Mesendoderm (in vitro differentiated cells): Measurements from ENCODE around the gene TBXT. TPM values are rescaled to one million over a fixed set of nuclear protein-coding genes. Genes with fewer than 3 reads are reported as not detected.

Experiments
- DNase-seq: peaks from one replicate; pipeline ENCODE4 v3.0.0; 2013
- H2AK5ac ChIP-seq: 2 replicates; pipeline ENCODE4 v1.6.1; 2013; ENCODE audit warnings: low read length, inconsistent platforms
- H2BK120ac ChIP-seq: 2 replicates; pipeline ENCODE4 v1.6.1; 2013; ENCODE audit warnings: low read depth, mild to moderate bottlenecking, low read length, moderate library complexity, mixed read lengths
- H2BK15ac ChIP-seq: replicated peaks from 2 replicates; pipeline ENCODE4 v1.6.1; 2013; ENCODE audit warnings: low read depth, mild to moderate bottlenecking, moderate library complexity
- H2BK5ac ChIP-seq: 2 replicates; pipeline ENCODE4 v1.6.1; 2013; ENCODE audit warnings: low read length, inconsistent platforms
- H3K18ac ChIP-seq: 2 replicates; pipeline ENCODE4 v1.6.1; 2013; ENCODE audit warnings: mild to moderate bottlenecking, low read length, mixed read lengths
- H3K23ac ChIP-seq: one replicate; pipeline ENCODE4 v1.6.1; 2013; ENCODE audit warnings: low read length
- H3K27ac ChIP-seq: 2 replicates; pipeline ENCODE4 v1.5.1; 2013; ENCODE audit warnings: low read depth, mild to moderate bottlenecking, inconsistent platforms, low read length, moderate library complexity
- H3K27me3 ChIP-seq: 2 replicates; pipeline ENCODE4 v1.6.1; 2013; ENCODE audit warnings: low read length, control low read depth, mild to moderate bottlenecking, inconsistent platforms; ENCODE audit not compliant: insufficient read depth, poor library complexity
- H3K36me3 ChIP-seq: 2 replicates; pipeline ENCODE4 v1.6.1; 2013; ENCODE audit warnings: low read length, inconsistent platforms; ENCODE audit not compliant: control insufficient read depth, insufficient read depth
- H3K4ac ChIP-seq: one replicate; pipeline ENCODE4 v1.6.1; 2013; ENCODE audit warnings: low read depth, mild to moderate bottlenecking, low read length, moderate library complexity
- H3K4me1 ChIP-seq: 2 replicates; pipeline ENCODE4 v1.6.1; 2013; ENCODE audit warnings: low read depth, low read length, inconsistent platforms; ENCODE audit not compliant: control insufficient read depth
- H3K4me2 ChIP-seq: 2 replicates; pipeline ENCODE4 v1.6.1; 2013; ENCODE audit warnings: low read length
- H3K4me3 ChIP-seq: 2 replicates; pipeline ENCODE4 v1.5.1; 2013; ENCODE audit warnings: mild to moderate bottlenecking, low read length
- H3K56ac ChIP-seq: one replicate; pipeline ENCODE4 v1.6.1; 2013; ENCODE audit warnings: low read length
- H3K79me1 ChIP-seq: 2 replicates; pipeline ENCODE4 v1.6.1; 2013; ENCODE audit warnings: low read length, inconsistent platforms
- H3K79me2 ChIP-seq: 2 replicates; pipeline ENCODE4 v1.6.1; 2013; ENCODE audit warnings: mild to moderate bottlenecking, low read length; ENCODE audit not compliant: control insufficient read depth, insufficient read depth
- H3K9ac ChIP-seq: 2 replicates; pipeline ENCODE4 v1.6.1; 2013; ENCODE audit warnings: low read length, inconsistent platforms
- H4K5ac ChIP-seq: one replicate; pipeline ENCODE4 v1.6.1; 2013; ENCODE audit warnings: low read length
- H4K8ac ChIP-seq: one replicate; pipeline ENCODE4 v1.6.1; 2013; ENCODE audit warnings: low read depth, mild to moderate bottlenecking, control low read depth, low read length, moderate library complexity
- WGBS: extraction: QIAGEN DNeasy Blood & Tissue Kit; methylation state at CpG from one replicate; pipeline ENCODE4 v1.1.7; 2013; ENCODE audit warnings: low lambda C conversion rate, missing lambda C conversion rate; ENCODE audit not compliant: insufficient coverage; ENCODE audit errors: extremely low coverage; 5-methylcytosine and 5-hydroxymethylcytosine counted together
- polyA plus RNA-seq, 2 experiments: library from polyadenylated mRNA; stranded (reverse); fragments of 200-250 nt; gene quantifications; one replicate each; pipeline ENCODE4 v1.2.3, GENCODE V29; 2013

Gene TBXT, protein sequence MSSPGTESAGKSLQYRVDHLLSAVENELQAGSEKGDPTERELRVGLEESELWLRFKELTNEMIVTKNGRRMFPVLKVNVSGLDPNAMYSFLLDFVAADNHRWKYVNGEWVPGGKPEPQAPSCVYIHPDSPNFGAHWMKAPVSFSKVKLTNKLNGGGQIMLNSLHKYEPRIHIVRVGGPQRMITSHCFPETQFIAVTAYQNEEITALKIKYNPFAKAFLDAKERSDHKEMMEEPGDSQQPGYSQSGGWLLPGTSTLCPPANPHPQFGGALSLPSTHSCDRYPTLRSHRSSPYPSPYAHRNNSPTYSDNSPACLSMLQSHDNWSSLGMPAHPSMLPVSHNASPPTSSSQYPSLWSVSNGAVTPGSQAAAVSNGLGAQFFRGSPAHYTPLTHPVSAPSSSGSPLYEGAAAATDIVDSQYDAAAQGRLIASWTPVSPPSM
- 168 TPM for polyA plus RNA-seq (2013, experiment 1 of 2)
- 162 TPM for polyA plus RNA-seq (2013, experiment 2 of 2)

DNA sequence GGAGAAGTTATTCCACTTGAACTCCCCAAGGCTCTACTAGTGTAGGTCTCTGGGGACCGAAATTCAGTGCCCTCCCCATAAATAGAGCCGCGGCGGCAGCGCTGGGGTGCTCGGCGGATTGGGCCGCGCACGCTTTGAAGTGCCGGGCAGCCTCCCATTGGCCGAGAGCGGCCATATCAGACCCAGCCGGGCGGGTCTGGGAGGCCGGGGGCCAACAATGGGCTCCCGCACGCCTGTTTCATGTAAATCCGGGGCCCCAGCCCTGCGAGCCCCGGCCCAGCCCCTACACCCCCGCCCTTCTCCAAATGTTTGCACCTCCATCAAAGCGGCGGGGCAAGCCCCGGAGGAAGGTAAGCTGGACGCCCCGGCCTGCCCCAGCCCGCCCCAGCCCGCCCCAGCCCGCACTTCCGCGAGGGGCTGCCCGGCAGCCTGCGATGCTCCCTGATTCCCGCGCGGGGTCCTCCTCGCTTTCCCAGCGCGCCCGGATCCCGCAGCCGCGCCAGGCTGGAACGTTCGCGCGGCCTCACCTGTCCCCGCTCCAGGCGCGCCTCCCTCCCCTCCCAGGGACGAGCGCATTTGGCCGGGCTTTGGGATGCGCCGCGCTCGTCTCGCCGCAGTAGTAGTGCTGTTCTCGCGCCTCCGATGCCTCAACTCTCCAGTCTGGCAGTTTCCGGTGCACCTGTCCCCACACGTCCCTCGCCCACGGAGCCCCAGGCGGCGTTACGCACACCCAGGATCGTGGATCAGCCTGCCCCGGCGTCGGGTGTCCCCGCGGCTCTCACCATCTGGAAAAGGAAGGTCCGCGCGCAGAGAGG, at the start of gene TBXT:
TSS of gene TBXT (minus strand) at position 51 of the 815 bp plus-strand sequence. CDS start 260 bp downstream, outside the sequence.
- Histone ChIP-seq H3K79me1 (peaks cover 8% of the 10 kb centered on the region), H3K79me2 (peaks cover 40% of the 10 kb centered on the region), H3K4me2 (peak within 1 kb of the TSS; percentile 92), H4K5ac (no peak within 1 kb of the TSS), H3K18ac (peak within 1 kb of the TSS; percentile 78), H3K27me3 (no peaks in the 10 kb centered on the region), H3K36me3 (no peaks in the 10 kb centered on the region), H2BK15ac (no peak within 1 kb of the TSS), H3K23ac (peak within 1 kb of the TSS; percentile 83), H4K8ac (no peak within 1 kb of the TSS), H3K4me3 (peak within 1 kb of the TSS; percentile 78), H2AK5ac (no peak within 1 kb of the TSS), H2BK5ac (no peak within 1 kb of the TSS), H3K4ac (peak within 1 kb of the TSS; percentile 24), H3K4me1 (peaks cover 18% of the 10 kb centered on the region), H2BK120ac (no peak within 1 kb of the TSS), H3K9ac (peak within 1 kb of the TSS; percentile 64), H3K56ac (peak within 1 kb of the TSS; percentile 93), H3K27ac (peak within 1 kb of the TSS; percentile 22)
- DNase-seq: peak; percentile 92
- WGBS: no CpG with 5 or more reads among the region's 79 CpGs

DNA sequence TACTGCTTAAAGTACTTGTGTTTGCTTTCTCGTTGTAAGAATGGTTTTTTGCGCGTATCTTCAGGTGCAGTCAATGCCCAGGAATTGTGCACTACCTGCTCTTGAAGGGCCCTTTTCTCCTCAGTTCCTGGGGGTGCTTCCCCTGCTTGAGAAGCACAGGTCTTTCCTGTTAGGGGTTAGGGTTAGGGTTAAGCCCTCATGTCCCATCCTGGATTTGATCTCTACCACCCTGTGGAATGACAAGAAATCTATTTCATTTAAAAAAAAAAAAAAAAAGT, 39.6 kb upstream of the TBXT start:
- Histone ChIP-seq H3K4me2 (no peak overlapping the region), H3K4ac (no peak overlapping the region), H3K27ac (no peak overlapping the region), H3K79me2 (no peaks in the 10 kb centered on the region), H2BK120ac (no peak overlapping the region), H3K23ac (no peak overlapping the region), H4K5ac (no peak overlapping the region), H3K27me3 (no peaks in the 10 kb centered on the region), H3K18ac (no peak overlapping the region), H3K36me3 (no peaks in the 10 kb centered on the region), H3K56ac (no peak overlapping the region), H2AK5ac (no peak overlapping the region), H4K8ac (no peak overlapping the region), H3K79me1 (no peaks in the 10 kb centered on the region), H3K9ac (no peak overlapping the region), H3K4me3 (no peak overlapping the region), H2BK15ac (no peak overlapping the region), H3K4me1 (peaks cover 2% of the 10 kb centered on the region), H2BK5ac (no peak overlapping the region)
- whole genome bisulfite sequencing: no CpG with 5 or more reads among the region's 3 CpGs
- no peak for DNase-seq

DNA sequence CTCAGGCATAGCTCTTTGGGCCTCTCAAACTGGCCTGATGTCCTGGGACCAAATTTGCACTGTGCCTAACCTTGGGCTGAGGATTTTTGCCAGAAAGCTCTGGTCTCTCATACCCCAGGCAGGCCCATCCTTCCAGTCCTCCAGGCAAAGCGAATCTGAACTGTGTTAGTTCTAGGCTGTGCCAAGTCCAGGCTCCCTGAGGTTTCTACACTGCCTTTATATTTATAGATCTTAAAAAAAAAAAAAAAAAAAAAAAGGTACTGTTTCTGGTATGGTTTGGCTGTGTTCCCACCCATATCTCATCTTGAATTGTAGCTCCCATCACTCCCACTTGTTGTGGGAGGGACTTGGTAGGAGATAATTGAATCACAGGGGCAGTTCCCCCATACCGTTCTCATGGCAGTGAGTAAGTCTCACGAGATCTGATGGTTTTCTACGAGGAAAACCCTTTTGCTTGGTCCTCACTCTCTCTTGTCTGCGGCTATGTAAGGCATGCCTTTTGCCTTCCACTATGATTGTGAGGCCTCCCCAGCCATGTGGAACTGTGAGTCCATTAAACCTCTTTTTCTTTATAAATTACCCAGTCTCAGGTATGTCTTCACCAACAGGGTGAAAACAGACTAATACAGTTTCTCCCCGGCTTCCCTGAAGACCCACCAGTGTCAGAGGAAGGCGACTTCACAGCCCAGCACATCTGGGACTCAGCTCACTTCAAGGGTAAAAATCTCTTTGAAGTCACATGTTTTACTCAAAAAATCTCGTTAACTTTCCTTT, 39.0 kb upstream of the TBXT start:
- DNase-seq: no peak
- no peak overlapping the region for H3K56ac ChIP-seq

DNA sequence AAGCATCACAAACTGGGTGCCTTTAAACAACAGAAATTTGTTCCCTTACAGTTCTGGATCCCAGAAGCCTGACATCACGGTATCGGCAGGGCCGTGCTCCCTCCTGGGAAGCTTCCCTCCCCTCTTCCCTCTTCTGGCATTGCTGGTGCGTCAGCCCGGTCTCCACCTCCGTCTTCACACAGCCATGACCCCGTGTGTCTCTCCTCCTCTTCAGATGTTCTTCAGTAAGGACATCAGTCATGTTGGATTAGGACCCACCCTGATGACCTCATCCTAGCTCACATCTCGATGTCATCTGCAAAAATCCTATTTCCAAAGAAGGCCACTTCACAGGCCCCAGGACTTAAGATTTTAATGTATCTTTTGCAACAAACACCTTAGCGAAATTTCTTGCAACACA, 38.4 kb upstream of the TBXT start:
- Histone ChIP-seq H3K79me2 (no peaks in the 10 kb centered on the region), H3K4me1 (peaks cover 2% of the 10 kb centered on the region), H3K18ac (no peak overlapping the region), H2AK5ac (no peak overlapping the region), H3K4me3 (no peak overlapping the region), H3K79me1 (no peaks in the 10 kb centered on the region), H3K36me3 (no peaks in the 10 kb centered on the region), H2BK5ac (no peak overlapping the region), H3K27me3 (no peaks in the 10 kb centered on the region), H3K27ac (no peak overlapping the region), H4K5ac (no peak overlapping the region), H2BK15ac (no peak overlapping the region), H4K8ac (no peak overlapping the region), H3K4me2 (no peak overlapping the region), H2BK120ac (no peak overlapping the region), H3K56ac (no peak overlapping the region), H3K9ac (no peak overlapping the region), H3K4ac (no peak overlapping the region), H3K23ac (no peak overlapping the region)
- no CpG with 5 or more reads among the region's 9 CpGs for WGBS
- DNase-seq: no peak

More for the DNA sequence above, 39.0 kb upstream of the TBXT start:
- Histone ChIP-seq H3K79me1 (no peaks in the 10 kb centered on the region), H2BK120ac (no peak overlapping the region), H3K36me3 (no peaks in the 10 kb centered on the region), H3K4me3 (no peak overlapping the region), H2BK5ac (no peak overlapping the region), H4K5ac (no peak overlapping the region), H2BK15ac (no peak overlapping the region), H3K4me1 (peaks cover 2% of the 10 kb centered on the region), H3K23ac (no peak overlapping the region), H3K4me2 (no peak overlapping the region), H3K79me2 (no peaks in the 10 kb centered on the region), H3K4ac (no peak overlapping the region), H3K27ac (no peak overlapping the region), H3K18ac (no peak overlapping the region), H3K27me3 (no peaks in the 10 kb centered on the region), H3K9ac (no peak overlapping the region), H2AK5ac (no peak overlapping the region), H4K8ac (no peak overlapping the region)
- no CpG with 5 or more reads among the region's 8 CpGs for WGBS

DNA sequence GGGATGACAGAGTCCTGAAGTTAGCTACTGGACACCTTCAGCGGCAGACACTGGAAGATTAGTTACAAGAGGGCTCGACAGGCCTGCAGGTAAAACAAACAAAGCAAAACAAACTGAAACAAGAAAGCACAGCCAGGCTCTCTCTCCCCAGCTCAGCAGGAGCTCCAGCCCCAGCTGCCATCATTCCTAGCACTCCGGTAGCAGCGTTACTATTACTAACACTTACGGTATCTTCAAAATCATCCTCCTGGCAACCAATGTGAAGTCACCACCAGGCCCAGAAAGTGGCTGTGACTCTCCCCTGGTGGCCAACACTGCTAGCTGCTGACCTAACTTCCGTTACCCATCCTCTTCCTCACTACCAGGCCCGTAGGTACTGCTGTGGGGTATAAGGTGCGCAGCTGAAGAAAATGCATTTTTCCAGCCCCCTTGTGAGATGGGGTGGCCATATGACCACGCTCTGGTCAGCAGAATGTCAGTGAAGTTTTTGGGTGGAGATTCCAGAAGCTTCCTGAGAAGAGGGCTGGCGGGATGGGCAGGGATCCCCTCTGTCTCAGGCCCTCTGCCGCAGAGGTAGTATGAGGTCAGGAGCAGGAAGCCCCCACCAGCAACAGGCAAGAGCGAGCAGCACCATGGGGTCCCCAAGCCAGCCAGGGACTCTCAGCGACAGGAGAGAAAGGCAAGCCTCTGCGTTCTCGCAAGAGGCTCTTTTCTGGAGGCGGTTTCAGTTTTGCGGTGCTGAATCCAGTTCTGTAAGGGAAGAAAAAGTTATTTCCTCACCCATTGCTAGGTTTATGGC, 37.4 kb upstream of the TBXT start:
- no peak overlapping the region for H2BK120ac ChIP-seq
- no peak overlapping the region for H2AK5ac ChIP-seq
- no peak overlapping the region for H4K5ac ChIP-seq
- H4K8ac ChIP-seq: no peak overlapping the region
- no peak overlapping the region for H3K4ac ChIP-seq
- no peak overlapping the region for H3K4me2 ChIP-seq
- H3K18ac ChIP-seq: no peak overlapping the region
- peaks cover 2% of the 10 kb centered on the region for H3K4me1 ChIP-seq
- H3K9ac ChIP-seq: no peak overlapping the region
- H2BK15ac ChIP-seq: no peak overlapping the region
- no CpG with 5 or more reads among the region's 17 CpGs for WGBS
- H3K23ac ChIP-seq: no peak overlapping the region
- no peak overlapping the region for H3K4me3 ChIP-seq
- no peaks in the 10 kb centered on the region for H3K27me3 ChIP-seq
- H2BK5ac ChIP-seq: no peak overlapping the region
- H3K27ac ChIP-seq: no peak overlapping the region
- peak overlapping the region; percentile 17 for H3K56ac ChIP-seq
- peak; percentile 92 for DNase-seq
- no peaks in the 10 kb centered on the region for H3K36me3 ChIP-seq
- H3K79me1 ChIP-seq: no peaks in the 10 kb centered on the region
- H3K79me2 ChIP-seq: no peaks in the 10 kb centered on the region
